Loucy (cell line): ENCODE results near the gene MUC5AC.
"Not testable (repeated sequence)": the region's sequence is repeated elsewhere in the genome, so short reads cannot be mapped to it uniquely, and the experiment has no call there.

Source experiments
- H2AFZ ChIP-seq: fragments of 200-600 bp; sonication (generic); 2 replicates; pipeline ENCODE4 v1.6.0; 2016; ENCODE audit warnings: antibody characterized with exemption, mild to moderate bottlenecking, low read length, moderate library complexity
- H3F3A ChIP-seq: fragments of 200-600 bp; 2 replicates; pipeline ENCODE4 v1.6.0; 2016; ENCODE audit warnings: antibody characterized with exemption, low read depth, mild to moderate bottlenecking
- H3K27me3 ChIP-seq: fragments of 200-600 bp; sonication (generic); 2 replicates; pipeline ENCODE4 v1.6.1; 2014; ENCODE audit warnings: low read length, mild to moderate bottlenecking; ENCODE audit not compliant: insufficient read depth, poor library complexity, severe bottlenecking
- H3K36me3 ChIP-seq: fragments of 200-600 bp; sonication (generic); 2 replicates; pipeline ENCODE4 v1.6.1; 2016; ENCODE audit warnings: low read length; ENCODE audit not compliant: insufficient read depth
- H3K4me1 ChIP-seq: fragments of 200-600 bp; sonication (generic); 2 replicates; pipeline ENCODE4 v1.5.1; 2014; ENCODE audit warnings: low read length, mild to moderate bottlenecking; ENCODE audit not compliant: insufficient read depth, poor library complexity, severe bottlenecking
- H3K4me2 ChIP-seq: fragments of 200-600 bp; sonication (generic); 2 replicates; pipeline ENCODE4 v1.6.0; 2014; ENCODE audit warnings: antibody characterized with exemption, low read length, low read depth, mild to moderate bottlenecking; ENCODE audit not compliant: poor library complexity, severe bottlenecking
- H3K4me3 ChIP-seq: fragments of 200-600 bp; sonication (generic); 2 replicates; pipeline ENCODE4 v1.5.1; 2014; ENCODE audit warnings: low read length, mild to moderate bottlenecking, mixed read lengths; ENCODE audit not compliant: poor library complexity, severe bottlenecking
- H3K79me2 ChIP-seq: fragments of 200-600 bp; sonication (generic); 2 replicates; pipeline ENCODE4 v1.6.1; 2014; ENCODE audit warnings: low read length; ENCODE audit not compliant: insufficient read depth
- H3K9ac ChIP-seq: fragments of 200-600 bp; sonication (generic); 2 replicates; pipeline ENCODE4 v1.6.0; 2014; ENCODE audit warnings: mild to moderate bottlenecking, low read depth, low read length, moderate library complexity; ENCODE audit not compliant: poor library complexity, severe bottlenecking
- H3K9me2 ChIP-seq: fragments of 200-600 bp; sonication (generic); replicated peaks from 2 replicates; pipeline ENCODE4 v1.6.1; 2016; ENCODE audit warnings: low read depth, low read length, mixed read lengths
- H3K9me3 ChIP-seq: fragments of 200-600 bp; sonication (generic); 2 replicates; pipeline ENCODE4 v1.6.1; 2014; ENCODE audit warnings: mild to moderate bottlenecking, antibody characterized with exemption, low read length, low read depth; ENCODE audit not compliant: insufficient read depth
- H4K20me1 ChIP-seq: fragments of 200-600 bp; sonication (generic); 2 replicates; pipeline ENCODE4 v1.6.0; 2014; ENCODE audit warnings: antibody characterized with exemption, low read length, mild to moderate bottlenecking; ENCODE audit not compliant: insufficient read depth, poor library complexity, severe bottlenecking
- CTCF ChIP-seq: fragments of 200-600 bp; sonication (generic); conservative IDR thresholded peaks from 2 replicates; pipeline ENCODE4 v1.5.1; 2014; ENCODE audit warnings: mild to moderate bottlenecking, antibody characterized with exemption, low read length
- EZH2phosphoT487 ChIP-seq: fragments of 200-600 bp; IDR thresholded peaks from 2 replicates; pipeline ENCODE4 v1.6.1; 2018; ENCODE audit warnings: antibody characterized with exemption, mild to moderate bottlenecking, moderate library complexity, borderline replicate concordance

The MUC5AC gene

GRCh38 chr11:1163321-1163910 is 5.7 kb downstream of the MUC5AC start:
- Histone ChIP-seq H3K4me1 (no peaks in the 10 kb centered on the region), H3K4me2 (no peak overlapping the region), H2AFZ (no peak overlapping the region), H3K79me2 (no peaks in the 10 kb centered on the region), H3F3A (no peaks in the 10 kb centered on the region), H3K9me2 (no peaks in the 10 kb centered on the region), H4K20me1 (no peaks in the 10 kb centered on the region), H3K27me3 (no peaks in the 10 kb centered on the region), H3K9me3 (peaks cover 12% of the 10 kb centered on the region; the same call in 1 of the 2 replicates), H3K9ac (no peak overlapping the region), H3K36me3 (no peaks in the 10 kb centered on the region), H3K4me3 (no peak overlapping the region)
- no peak for TF ChIP-seq CTCF
- no peak for TF ChIP-seq EZH2phosphoT487

GRCh38 chr11:1163911-1164735 is 6.4 kb downstream of the MUC5AC start:
- H3K9me2 ChIP-seq, result no peaks in the 10 kb centered on the region
- no peaks in the 10 kb centered on the region for H3K27me3 ChIP-seq
- no peaks in the 10 kb centered on the region for H3K36me3 ChIP-seq
- no peaks in the 10 kb centered on the region for H3K79me2 ChIP-seq
- TF ChIP-seq CTCF (no peak), EZH2phosphoT487 (no peak)
- no peaks in the 10 kb centered on the region for H3K4me1 ChIP-seq
- no peaks in the 10 kb centered on the region for H4K20me1 ChIP-seq
- H3K4me2 ChIP-seq, result no peak overlapping the region
- no peaks in the 10 kb centered on the region for H3F3A ChIP-seq
- H3K9ac ChIP-seq, result no peak overlapping the region
- no peak overlapping the region for H2AFZ ChIP-seq
- peaks cover 12% of the 10 kb centered on the region; the same call in 1 of the 2 replicates for H3K9me3 ChIP-seq
- no peak overlapping the region for H3K4me3 ChIP-seq

DNA sequence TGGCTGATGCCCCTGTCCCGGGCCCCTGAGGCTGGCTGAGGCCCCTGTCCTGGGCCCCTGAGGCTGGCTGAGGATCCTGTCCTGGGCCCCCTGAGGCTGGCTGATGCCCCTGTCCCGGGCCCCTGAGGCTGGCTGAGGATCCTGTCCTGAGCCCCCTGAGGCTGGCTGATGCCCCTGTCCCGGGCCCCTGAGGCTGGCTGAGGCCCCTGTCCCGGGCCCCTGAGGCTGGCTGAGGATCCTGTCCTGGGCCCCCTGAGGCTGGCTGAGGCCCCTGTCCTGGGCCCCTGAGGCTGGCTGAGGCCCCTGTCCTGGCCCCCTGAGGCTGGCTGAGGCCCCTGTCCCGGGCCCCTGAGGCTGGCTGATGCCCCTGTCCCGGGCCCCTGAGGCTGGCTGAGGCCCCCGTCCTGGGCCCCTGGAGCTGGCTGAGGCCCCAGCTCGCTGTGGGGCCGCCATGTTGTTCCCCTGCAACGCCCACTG is 7.1 kb downstream of the MUC5AC start:
- not testable (repeated sequence) for H3K27me3 ChIP-seq, H4K20me1 ChIP-seq, H3K4me2 ChIP-seq, H3K9ac ChIP-seq, H3F3A ChIP-seq, H2AFZ ChIP-seq, H3K36me3 ChIP-seq, H3K9me2 ChIP-seq, H3K4me1 ChIP-seq, H3K79me2 ChIP-seq, H3K4me3 ChIP-seq
- peaks cover 12% of the 10 kb centered on the region; the same call in 1 of the 2 replicates for H3K9me3 ChIP-seq
